Tongue (tissue), 2 donors: ENCODE measurements around the gene RHEX. TPM values are rescaled to one million over a fixed set of nuclear protein-coding genes. Genes with fewer than 3 reads are reported as not detected.
"Not testable (repeated sequence)": the region's sequence is repeated elsewhere in the genome, so short reads cannot be mapped to it uniquely, and the experiment has no call there.

ENCODE experiments used
- DNase-seq: peaks from one replicate; pipeline ENCODE4 v3.0.0-alpha.2; 2015
- total RNA-seq: library from RNA; depleted of rRNA; stranded (reverse); fragments of >200 nt; gene quantifications from one replicate; pipeline ENCODE4 v1.2.3, GENCODE V29; 2014

RHEX gene
- total RNA-seq, 1 donor from 2014 or later, result 3.8 TPM

DNA sequence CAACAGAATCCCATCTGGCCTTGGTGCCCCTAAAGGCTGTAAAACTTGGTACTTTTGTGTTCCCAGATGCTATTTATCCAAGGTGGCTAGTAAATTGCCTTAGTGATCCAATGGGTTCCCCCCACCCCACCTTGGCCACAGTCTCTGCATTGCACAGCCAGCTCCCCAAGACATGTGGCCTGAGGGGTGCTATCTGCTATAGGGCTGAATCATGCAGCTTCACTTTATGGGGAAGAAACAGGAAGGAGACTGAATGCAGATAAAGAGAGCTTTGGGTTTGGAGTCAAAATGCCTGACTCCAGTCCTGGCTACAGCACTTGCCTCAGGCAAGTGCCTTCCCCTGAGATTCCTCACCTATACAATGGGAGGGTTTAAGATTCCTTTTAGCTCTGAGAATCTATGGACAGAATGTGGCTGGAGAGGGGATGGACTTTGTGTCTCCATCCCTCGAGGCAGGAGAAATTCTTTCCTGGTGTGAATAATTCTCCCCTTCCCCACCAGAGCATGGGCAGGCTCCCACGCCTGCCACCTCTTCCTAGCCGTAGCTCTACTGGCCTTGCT is 6.5 kb downstream of the RHEX start:
- DNase-seq, result no peak

DNA sequence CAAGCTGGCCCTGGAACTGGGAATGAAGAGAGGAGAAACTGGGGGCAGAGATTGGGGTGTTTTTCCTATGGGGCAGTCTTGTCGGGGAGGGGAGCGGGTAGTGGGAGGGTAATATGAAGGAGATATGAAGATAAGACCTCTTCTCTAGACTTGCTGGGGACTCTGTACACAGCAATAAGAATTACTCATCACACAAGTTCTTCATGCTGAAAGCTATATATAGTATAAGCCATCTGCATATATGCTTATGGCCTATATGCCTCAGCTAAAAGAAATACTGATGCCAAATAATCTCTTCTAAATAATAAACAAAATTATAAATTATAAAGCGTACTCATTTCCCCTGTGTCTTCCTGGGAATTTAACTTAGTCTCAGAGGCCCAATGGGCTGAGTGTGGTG is 7.9 kb downstream of the RHEX start:
- DNase-seq, result no peak

DNA sequence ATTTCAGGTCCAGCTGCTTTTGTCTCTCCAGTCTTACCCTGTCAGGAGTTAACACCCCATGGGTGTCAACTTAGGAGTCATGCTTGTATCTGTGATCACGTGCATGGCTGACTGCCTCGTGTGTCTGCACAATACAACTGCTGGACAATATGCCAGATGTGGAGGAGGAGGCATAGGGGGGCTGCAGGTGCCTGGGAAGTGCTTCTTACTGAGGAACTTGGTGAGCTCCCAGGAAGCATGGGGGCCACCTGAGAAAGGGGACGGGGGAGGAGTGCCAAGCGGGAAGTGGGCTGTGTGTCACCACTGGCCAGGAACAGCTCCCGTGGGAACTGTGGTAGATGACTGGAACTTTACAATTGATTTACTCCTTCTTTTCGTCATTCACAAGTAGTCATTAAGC is 9.5 kb downstream of the RHEX start:
- DNase-seq, result peak; percentile 48

DNA sequence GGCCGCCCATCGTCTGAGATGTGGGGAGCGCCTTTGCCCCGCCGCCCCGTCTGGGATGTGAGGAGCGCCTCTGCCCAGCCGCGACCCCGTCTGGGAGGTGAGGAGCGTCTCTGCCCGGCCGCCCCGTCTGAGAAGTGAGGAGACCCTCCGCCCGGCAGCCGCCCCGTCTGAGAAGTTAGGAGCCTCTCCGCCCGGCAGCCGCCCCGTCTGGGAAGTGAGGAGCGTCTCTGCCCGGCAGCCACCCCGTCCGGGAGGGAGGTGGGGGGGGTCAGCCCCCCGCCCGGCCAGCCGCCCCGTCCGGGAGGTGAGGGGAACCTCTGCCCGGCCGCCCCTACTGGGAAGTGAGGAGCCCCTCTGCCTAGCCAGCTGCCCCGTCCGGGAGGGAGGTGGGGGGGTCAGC is 11.0 kb downstream of the RHEX start:
- not testable (repeated sequence) for DNase-seq

DNA sequence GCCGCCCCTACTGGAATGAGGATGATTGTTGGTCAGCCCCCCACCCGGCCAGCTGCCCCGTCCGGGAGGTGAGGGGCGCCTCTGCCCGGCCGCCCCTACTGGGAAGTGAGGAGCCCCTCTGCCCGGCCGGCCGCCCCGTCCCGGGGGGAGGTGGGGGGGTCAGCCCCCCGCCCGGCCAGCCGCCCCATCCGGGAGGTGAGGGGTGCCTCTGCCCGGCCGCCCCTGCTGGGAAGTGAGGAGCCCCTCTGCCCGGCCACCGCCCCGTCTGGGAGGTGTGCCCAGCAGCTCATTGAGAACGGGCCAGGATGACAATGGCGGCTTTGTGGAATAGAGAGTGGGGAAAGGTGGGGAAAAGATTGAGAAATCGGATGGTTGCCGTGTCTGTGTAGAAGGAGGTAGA is 11.5 kb downstream of the RHEX start:
- DNase-seq, result not testable (repeated sequence)

DNA sequence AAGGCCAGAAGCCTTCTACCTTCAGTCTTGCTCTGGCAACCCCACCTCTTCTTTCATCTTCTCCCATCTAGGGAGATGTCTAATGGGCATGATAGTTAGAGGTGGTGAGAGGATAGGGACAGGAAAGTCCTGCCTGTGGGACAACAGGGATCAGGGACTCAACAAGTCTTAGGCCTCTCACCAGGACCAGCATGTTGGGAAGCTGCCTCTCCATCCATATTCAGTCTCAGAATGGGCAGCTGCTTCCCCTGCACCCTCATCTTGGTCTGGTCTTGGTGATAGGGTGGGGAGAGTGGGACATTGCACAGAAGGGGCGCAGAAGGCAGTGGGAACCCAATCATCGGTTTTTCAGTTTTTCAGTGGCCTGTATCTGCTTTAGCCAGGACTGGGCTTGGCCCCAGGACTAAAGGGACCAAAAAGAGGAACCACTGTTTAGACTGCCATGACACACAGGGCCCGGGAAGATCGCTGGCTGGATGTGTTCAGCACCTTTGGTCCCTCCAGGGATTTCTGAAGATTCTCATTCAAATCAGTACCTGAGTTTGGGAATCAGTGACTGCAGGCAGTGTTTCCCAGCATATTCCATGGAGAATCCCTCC is 12.7 kb downstream of the RHEX start:
- DNase-seq, result no peak

DNA sequence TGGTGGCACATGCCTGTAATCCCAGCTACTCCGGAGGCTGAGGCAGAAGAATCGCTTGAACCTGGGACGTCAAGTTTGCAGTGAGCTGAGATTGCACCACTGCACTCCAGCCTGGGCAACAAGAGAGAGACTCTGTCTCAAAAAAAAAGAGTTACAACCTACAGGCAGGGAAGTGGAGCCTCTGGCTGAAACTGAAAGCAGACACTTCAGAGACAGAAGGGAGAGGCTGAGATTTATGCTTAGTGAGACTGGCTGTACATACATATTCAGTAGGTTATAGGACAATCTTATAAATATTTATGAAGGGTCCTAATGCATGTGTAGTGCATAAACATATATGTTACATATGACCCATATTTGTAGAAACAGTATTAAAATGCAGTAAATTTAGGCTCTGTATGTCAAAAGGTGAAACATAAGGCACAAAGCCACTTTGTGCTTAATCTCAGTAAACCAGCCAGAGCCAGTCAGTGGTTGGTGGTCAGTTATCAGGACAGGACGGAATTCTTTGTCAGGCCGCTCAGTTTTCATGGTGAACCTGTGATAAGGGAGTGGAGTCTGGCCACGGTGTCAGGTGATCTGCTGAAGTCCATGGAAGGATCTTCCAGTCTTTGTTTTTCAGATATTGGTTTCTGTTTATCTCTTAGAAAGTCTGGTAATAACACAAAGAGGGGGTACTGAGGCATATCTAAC is 13.7 kb downstream of the RHEX start:
- no peak for DNase-seq

DNA sequence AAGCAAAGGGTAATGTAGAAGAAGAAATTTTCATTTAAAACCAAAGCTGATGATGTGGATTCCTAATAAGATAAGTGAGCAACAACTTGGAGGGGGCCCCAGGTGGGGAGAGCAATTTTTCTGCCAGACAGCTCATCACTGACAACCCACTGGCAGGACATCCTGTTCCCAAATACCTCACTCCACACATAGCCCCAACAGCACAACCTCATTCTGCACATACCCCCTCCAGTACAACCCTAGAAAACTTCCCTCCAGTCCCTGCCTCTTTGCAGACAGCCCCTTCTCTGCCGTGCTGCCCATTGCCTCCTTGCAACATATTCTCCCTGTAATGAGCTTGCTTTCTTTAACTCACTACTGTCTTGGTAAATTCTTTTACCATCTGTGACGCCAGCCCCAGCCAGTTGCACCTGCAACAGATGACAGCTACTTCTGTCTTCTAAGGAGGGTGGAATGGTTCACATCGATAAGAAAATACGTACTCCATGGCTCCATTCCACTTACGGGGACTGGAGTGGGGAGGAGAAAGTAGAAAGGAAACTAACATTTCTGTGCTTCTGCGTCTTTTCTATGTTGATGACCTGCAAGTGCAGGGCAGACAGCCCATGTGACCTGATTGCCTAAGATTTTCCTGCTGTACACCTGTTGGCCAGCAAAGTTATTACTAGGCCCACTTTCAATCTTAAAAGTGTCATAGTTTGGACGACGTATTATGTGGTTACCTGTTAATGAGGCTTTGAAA is 14.7 kb downstream of the RHEX start:
- DNase-seq, result no peak

DNA sequence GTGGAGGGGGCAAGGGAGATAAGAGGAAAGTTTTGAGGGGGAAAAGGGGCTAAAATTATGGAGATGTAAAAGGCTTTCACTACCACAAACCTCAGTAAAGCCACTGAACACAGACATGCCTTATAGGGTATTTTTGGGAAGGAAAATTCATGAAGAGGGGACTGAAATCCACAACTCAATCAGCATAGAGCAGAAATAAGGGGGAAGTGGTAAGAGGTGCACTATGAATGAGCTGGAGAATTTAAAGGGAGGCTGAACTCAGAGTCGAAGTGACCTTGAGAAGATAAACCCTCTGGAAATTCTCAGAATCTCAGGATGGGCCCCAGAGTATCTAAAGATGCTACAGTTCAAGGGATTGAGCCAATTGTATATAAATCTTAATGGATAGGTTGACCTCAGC is 15.3 kb downstream of the RHEX start:
- no peak for DNase-seq

DNA sequence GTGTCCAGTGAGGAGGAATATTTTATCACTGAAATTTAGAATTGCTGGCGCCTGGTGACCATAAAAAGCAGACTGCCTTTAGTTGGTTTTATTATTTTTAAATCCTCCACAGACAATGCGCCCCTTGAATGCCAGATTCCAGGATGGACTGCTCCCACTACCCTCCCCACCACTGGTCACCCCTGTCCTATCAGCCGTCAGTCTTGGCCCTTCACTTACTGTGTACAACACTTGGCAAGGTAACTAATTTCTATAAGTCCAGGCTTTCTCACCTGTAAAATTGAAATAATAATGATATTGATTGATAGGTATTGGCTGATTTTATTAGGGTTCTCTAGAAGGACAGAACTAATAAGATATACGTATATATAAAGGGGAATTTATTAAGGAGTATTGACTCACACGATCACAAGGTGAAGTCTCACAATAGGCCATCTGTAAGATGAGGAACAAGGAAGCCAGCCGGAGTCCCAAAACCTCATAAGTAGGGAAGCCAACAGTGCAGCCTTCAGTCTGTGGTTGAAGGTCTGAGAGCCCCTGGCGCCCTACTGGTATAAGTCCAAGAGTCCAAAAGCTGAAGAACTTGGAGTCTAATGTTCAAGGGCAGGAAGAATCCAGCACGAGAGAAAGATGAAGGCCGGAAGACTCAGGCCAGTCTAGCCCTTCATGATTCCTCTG is 17.8 kb downstream of the RHEX start:
- DNase-seq, result no peak

DNA sequence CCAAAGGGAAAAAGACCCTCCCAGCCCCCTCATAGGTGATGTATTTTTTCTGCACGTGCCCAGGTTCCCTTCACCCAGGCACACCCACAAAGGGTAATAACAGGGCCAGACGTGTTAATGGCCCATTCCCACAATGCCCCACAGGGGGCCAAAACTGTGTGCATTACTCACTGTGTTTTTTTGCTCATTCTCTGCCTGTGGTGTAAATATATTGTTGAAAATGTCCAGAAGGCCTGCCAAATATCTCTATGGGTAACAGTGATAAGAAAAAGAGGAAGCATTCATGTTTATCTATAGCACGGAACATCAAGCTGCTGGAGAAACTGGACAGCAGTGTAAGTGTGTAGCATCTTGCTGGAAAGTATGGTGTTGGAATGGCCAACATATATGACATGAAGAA is 21.9 kb downstream of the RHEX start:
- no peak for DNase-seq

DNA sequence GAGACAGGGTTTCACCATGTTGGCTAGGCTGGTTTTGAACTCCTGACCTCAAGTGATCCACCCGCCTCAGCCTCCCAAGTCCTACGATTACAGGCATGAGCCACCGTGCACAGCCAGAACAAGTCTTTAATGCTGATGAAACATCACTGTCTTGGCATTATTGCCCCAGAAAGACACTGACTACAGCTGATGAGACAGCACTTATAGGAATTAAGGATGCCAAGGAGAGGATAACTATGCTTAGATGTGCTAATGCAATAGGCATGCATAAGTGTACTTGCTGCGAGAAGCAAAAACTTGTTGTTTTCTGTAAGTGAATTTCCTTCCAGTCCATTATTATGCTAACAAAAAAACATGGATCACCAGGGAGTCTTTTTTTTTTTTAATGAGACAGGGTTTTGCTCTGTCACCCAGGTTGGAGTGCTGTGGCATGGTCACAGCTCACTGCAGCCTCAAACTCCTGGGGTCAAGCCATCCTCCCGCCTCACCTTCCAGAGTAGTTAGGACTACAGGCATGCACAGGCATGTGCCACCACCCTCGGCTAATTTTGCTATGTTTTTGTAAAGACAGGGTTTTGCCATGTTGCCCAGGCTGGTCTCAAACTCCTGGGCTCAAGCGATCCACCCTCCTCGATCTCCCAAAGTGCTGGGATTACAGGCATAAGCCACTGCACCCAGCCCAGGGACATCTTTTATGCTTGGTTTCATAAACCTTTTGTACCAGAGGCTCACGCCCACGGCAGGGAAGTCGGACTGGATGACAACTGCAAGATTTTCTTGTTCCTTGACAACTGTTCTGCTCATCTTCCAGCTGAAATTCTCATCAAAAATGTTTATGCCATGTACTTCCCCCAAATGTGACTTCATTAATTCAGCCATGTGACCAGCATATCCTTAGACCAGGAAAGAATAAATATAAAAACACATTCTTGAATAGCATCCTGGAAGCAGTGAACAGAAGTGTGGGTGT is 23.1 kb downstream of the RHEX start:
- DNase-seq, result peak; percentile 26

DNA sequence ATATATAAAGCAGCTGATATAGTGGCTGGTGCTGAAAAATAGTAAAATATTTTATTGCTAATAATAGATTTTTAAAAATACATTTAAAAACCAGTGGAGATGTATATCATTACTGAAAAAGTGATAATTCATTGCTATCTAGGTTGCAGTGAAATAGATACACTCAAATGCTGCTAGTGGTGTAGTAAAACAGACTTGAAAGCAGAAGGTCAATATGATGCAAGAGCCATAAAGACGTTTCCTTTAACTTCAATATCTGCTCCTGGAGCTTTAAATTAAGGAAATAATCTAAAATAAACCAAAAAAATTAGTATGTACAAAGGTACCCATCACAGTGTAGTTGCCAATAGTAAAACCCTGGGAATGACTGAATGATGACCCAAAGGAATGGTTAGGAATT is 26.2 kb downstream of the RHEX start:
- DNase-seq, result no peak

DNA sequence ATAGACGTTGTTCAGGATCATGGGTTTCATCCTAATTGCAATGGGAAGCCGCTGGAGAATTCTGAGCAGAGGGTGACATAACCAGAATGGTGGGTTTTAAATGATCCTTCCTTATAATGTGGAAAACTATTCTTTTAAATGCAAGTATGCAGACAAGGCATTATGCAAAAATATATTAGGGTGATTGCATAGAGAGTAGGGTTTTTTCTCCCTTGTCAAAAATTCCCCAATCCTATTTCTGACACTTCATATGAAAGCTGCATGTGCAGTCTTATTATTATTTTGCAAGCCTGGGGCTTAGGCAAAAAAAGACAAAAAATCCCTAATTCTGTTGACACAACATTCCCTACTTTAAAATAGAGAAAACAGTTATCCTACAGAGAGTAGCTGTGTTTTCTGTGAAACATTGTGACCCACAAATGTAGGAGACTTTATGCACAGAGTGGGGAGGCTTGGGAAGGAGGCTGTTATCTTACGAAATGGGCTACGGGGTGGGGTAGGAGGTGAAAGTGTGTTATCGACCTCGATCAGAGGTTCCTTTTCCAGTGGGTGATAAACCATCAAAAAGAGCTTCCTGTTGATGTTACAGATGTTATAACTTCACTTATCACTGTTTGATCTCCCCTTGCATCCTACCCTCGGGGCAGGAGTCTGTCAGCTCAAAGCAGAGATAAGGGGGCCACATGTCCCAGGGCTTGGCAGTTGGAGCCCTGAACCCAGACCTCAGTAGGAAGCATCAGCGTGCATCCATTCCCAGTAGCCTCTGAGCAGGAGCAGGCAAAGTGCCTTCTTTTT is 27.2 kb downstream of the RHEX start:
- DNase-seq, result no peak

DNA sequence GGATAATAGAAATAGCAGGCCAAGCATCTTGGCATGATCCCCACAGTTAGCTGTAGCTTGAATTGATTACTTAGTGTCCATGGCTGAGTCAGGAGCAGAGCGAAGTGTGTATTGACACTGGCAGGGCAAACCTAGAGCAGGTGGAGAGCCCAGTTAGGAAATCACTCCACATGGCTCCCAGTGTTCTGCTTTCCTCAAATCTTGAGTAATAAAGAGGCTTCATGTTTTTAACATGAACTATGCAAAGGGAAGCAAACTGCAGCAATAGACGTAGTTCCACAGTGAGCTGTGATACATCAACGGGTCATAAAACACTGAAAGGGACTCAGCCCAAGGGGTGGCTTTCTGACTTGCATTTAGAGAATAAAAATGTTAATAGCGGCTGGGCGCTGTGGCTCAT is 28.9 kb downstream of the RHEX start:
- no peak for DNase-seq

DNA sequence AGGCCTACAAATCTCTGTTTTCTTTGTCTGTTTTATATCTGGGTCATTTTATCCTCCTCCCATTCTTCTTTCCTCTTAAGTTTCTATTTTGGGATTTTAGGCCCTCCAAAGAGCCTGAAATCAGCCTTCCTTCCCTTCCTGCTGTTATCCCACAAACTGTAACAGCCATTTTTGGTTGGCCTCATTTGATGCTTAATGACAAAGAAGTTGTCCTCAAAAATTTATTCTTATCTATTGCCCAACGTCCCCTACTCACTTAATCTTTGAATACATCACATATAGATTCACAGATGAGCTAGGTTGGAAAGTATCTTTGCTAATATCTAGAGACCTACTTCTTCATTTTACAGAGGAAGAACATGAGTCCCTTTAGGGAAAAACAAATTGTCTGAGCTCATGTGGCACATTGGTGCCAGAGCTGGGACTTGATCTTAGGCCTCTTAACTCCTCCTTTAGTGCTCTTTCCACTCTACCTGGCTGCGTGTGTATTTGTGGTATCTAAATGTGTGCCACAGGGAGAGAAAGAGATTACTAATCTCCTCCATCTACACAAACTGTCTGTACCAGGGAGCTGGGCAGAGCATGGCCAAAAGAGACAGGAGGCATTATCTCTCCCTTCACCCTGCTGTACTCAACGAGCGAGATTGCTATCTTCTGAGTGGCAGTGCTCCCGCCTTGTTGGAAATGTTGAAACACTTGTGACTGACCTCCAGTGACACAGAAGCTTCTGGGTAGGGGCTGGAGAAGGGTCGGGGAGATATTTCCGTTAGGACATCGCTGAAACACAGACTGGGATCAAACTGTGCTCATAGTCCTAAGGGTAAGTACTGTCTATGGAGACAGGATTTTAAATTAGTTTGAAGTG is 30.1 kb downstream of the RHEX start:
- no peak for DNase-seq

DNA sequence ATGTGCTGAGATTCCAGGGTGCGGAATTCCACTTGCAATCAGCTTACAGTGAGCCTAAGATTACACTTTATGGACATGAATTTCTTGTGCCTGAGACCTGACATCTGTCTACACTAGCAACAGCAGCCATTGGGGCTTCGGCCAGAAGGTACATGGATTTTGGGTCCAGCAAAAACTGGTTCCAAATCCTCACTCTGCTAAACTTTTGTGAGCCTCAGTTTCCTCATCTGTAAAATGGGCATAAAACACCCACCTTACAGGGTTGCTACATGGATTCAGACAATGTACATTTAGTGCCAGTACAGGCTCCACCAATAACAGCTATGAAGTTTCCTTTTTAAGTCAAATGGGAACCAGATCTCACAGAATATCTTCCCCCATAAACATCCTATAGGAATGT is 30.8 kb downstream of the RHEX start:
- no peak for DNase-seq

DNA sequence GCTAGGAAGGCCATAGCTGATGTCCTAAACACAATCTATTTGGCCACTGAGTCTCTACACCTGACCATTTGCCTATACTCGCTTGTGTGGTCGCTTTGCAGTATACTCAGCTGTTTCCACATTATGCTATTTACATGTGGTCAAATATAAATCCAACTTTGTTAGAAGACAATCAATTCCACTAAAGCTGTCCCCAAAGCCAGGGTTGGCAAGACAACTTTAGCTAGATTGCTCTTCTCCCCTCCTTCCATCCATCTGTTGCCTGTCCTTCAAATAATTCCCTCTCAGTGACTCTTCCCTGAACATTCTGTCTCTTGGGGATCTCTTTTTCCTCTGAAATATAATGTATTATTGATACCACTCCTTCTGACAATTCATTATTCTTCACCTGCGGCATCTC is 34.1 kb downstream of the RHEX start:
- peak; percentile 48 for DNase-seq

DNA sequence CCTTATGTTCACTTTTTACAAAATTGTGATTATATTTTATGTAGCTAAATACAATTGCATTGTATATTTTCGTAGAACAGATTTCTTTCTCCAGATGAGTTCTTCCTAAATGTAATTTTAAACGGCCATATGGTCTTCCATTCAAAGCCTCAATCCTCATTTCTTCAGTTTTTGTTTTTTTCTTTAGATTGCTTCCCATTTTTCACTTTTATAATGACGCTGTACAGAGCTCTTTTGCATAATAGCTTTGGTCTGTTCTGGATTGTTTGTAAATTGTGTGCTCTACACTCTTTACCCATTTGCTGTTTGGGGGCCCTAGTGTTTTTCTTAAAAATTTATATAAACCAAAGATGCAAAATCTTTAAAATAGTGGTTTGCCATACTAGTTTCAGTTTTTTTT is 36.4 kb downstream of the RHEX start:
- no peak for DNase-seq

DNA sequence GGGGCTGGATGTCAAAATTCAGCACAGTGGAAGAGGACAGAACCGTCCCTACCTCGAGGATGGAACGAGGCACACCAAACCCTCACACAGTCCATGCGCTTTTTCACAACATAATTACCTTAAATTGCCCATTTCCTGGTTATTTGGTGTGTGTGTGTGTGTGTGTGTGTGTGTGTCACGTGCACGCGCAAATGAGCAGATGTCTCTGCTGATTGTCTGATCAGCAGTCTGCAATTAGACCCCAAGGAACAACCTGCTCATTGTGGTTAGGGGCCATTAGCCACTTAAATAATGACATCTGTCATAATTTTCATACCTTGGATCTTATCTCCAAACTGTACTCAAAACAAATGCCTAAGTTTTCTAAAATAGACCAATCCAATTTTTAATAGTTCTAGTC is 41.1 kb downstream of the RHEX start:
- no peak for DNase-seq
